ENCODE data around the gene IL19. TPM values are rescaled to one million over a fixed set of nuclear protein-coding genes. Genes with fewer than 3 reads are reported as not detected.
A peak's percentile ranks its signal among the peaks of the same experiment; 100 is the strongest.

The IL19 gene
- total RNA-seq, 2 experiments from 2014 or later: not detected

GRCh38 chr1:206816390-206817287 lies 46.1 kb downstream of the IL19 start:
- Mint-ChIP-seq H3K27ac (peak overlapping the region; percentile 87), H3K9me3 (peaks cover 7% of the 10 kb centered on the region), H3K4me1 (peaks cover 30% of the 10 kb centered on the region), H3K36me3 (peaks cover 3% of the 10 kb centered on the region), H3K4me3 (peak overlapping the region; percentile 23), H3K27me3 (no peaks in the 10 kb centered on the region)
- no peak for DNase-seq

GRCh38 chr1:206821493-206821892 lies 50.9 kb downstream of the IL19 start:
- no peaks in the 10 kb centered on the region for H3K9me3 Mint-ChIP-seq
- H3K4me1 Mint-ChIP-seq: peaks cover 19% of the 10 kb centered on the region
- DNase-seq: no peak
- H3K4me3 Mint-ChIP-seq: no peak overlapping the region
- no peak overlapping the region for H3K27ac Mint-ChIP-seq
- no peaks in the 10 kb centered on the region for H3K27me3 Mint-ChIP-seq
- no peaks in the 10 kb centered on the region for H3K36me3 Mint-ChIP-seq

- no peak for DNase-seq
- no peak overlapping the region for H3K27ac Mint-ChIP-seq
- H3K27me3 Mint-ChIP-seq: no peaks in the 10 kb centered on the region
- H3K4me1 Mint-ChIP-seq: peaks cover 8% of the 10 kb centered on the region
- H3K36me3 Mint-ChIP-seq: no peaks in the 10 kb centered on the region
- H3K9me3 Mint-ChIP-seq: no peaks in the 10 kb centered on the region
- H3K4me3 Mint-ChIP-seq: no peak overlapping the region
Observed at GRCh38 chr1:206823727-206824126, 53.2 kb downstream of the IL19 start.

GRCh38 chr1:206824331-206824730 lies 53.8 kb downstream of the IL19 start:
- Mint-ChIP-seq H3K27ac (no peak overlapping the region), H3K27me3 (no peaks in the 10 kb centered on the region), H3K4me3 (no peak overlapping the region), H3K9me3 (no peaks in the 10 kb centered on the region), H3K36me3 (no peaks in the 10 kb centered on the region), H3K4me1 (peaks cover 14% of the 10 kb centered on the region)
- DNase-seq: no peak

- Mint-ChIP-seq H3K4me1 (peaks cover 27% of the 10 kb centered on the region), H3K9me3 (no peaks in the 10 kb centered on the region), H3K4me3 (no peak overlapping the region), H3K36me3 (no peaks in the 10 kb centered on the region), H3K27ac (no peak overlapping the region), H3K27me3 (no peaks in the 10 kb centered on the region)
- no peak for DNase-seq
Observed at GRCh38 chr1:206826394-206826793, 55.8 kb downstream of the IL19 start.

GRCh38 chr1:206828061-206828460 lies 57.5 kb downstream of the IL19 start:
- Mint-ChIP-seq H3K4me3 (no peak overlapping the region), H3K9me3 (no peaks in the 10 kb centered on the region), H3K36me3 (no peaks in the 10 kb centered on the region), H3K4me1 (peaks cover 34% of the 10 kb centered on the region), H3K27me3 (no peaks in the 10 kb centered on the region), H3K27ac (no peak overlapping the region)
- DNase-seq: no peak

- H3K27me3 Mint-ChIP-seq: no peaks in the 10 kb centered on the region
- H3K4me1 Mint-ChIP-seq: peaks cover 35% of the 10 kb centered on the region
- H3K36me3 Mint-ChIP-seq: no peaks in the 10 kb centered on the region
- no peaks in the 10 kb centered on the region for H3K9me3 Mint-ChIP-seq
- H3K4me3 Mint-ChIP-seq: no peak overlapping the region
- no peak for DNase-seq
- no peak overlapping the region for H3K27ac Mint-ChIP-seq
Observed at GRCh38 chr1:206828765-206829164, 58.2 kb downstream of the IL19 start.

- DNase-seq: no peak
- H3K4me3 Mint-ChIP-seq: no peak overlapping the region
Observed at GRCh38 chr1:206829282-206829681, 58.7 kb downstream of the IL19 start.

GRCh38 chr1:206829875-206830274 lies 59.3 kb downstream of the IL19 start:
- Mint-ChIP-seq H3K36me3 (no peaks in the 10 kb centered on the region), H3K4me1 (peaks cover 31% of the 10 kb centered on the region), H3K9me3 (no peaks in the 10 kb centered on the region), H3K27me3 (no peaks in the 10 kb centered on the region), H3K27ac (no peak overlapping the region), H3K4me3 (no peak overlapping the region)
- no peak for DNase-seq

More at GRCh38 chr1:206829282-206829681, 58.7 kb downstream of the IL19 start:
- Mint-ChIP-seq H3K36me3 (no peaks in the 10 kb centered on the region), H3K27me3 (no peaks in the 10 kb centered on the region), H3K4me1 (peaks cover 33% of the 10 kb centered on the region), H3K27ac (peak overlapping the region; percentile 9), H3K9me3 (no peaks in the 10 kb centered on the region)

GRCh38 chr1:206831650-206832049 lies 61.1 kb downstream of the IL19 start:
- DNase-seq: no peak
- H3K36me3 Mint-ChIP-seq: no peaks in the 10 kb centered on the region
- H3K4me1 Mint-ChIP-seq: peaks cover 31% of the 10 kb centered on the region
- no peaks in the 10 kb centered on the region for H3K27me3 Mint-ChIP-seq
- no peak overlapping the region for H3K27ac Mint-ChIP-seq
- no peaks in the 10 kb centered on the region for H3K9me3 Mint-ChIP-seq
- no peak overlapping the region for H3K4me3 Mint-ChIP-seq

GRCh38 chr1:206832352-206832880 lies 61.8 kb downstream of the IL19 start:
- H3K4me1 Mint-ChIP-seq: peaks cover 31% of the 10 kb centered on the region

GRCh38 chr1:206833106-206833680 lies 62.6 kb downstream of the IL19 start:
- Mint-ChIP-seq H3K9me3 (no peaks in the 10 kb centered on the region), H3K27me3 (no peaks in the 10 kb centered on the region), H3K36me3 (no peaks in the 10 kb centered on the region), H3K27ac (no peak overlapping the region), H3K4me3 (no peak overlapping the region), H3K4me1 (peaks cover 31% of the 10 kb centered on the region)
- DNase-seq: no peak

More at GRCh38 chr1:206832352-206832880, 61.8 kb downstream of the IL19 start:
- DNase-seq: no peak
- Mint-ChIP-seq H3K36me3 (no peaks in the 10 kb centered on the region), H3K27ac (no peak overlapping the region), H3K4me3 (no peak overlapping the region), H3K27me3 (no peaks in the 10 kb centered on the region), H3K9me3 (no peaks in the 10 kb centered on the region)

GRCh38 chr1:206833801-206834200 lies 63.2 kb downstream of the IL19 start:
- no peaks in the 10 kb centered on the region for H3K9me3 Mint-ChIP-seq

GRCh38 chr1:206834217-206834616 lies 63.6 kb downstream of the IL19 start:
- no peak for DNase-seq
- no peaks in the 10 kb centered on the region for H3K27me3 Mint-ChIP-seq
- H3K4me1 Mint-ChIP-seq: peaks cover 22% of the 10 kb centered on the region
- no peak overlapping the region for H3K27ac Mint-ChIP-seq
- H3K9me3 Mint-ChIP-seq: no peaks in the 10 kb centered on the region
- no peak overlapping the region for H3K4me3 Mint-ChIP-seq
- H3K36me3 Mint-ChIP-seq: no peaks in the 10 kb centered on the region

More at GRCh38 chr1:206833801-206834200, 63.2 kb downstream of the IL19 start:
- H3K4me1 Mint-ChIP-seq: peaks cover 26% of the 10 kb centered on the region
- no peak overlapping the region for H3K4me3 Mint-ChIP-seq
- no peaks in the 10 kb centered on the region for H3K36me3 Mint-ChIP-seq
- no peaks in the 10 kb centered on the region for H3K27me3 Mint-ChIP-seq
- DNase-seq: no peak
- no peak overlapping the region for H3K27ac Mint-ChIP-seq

- Mint-ChIP-seq H3K4me3 (no peak overlapping the region), H3K9me3 (no peaks in the 10 kb centered on the region), H3K27ac (no peak overlapping the region), H3K36me3 (no peaks in the 10 kb centered on the region), H3K27me3 (no peaks in the 10 kb centered on the region), H3K4me1 (peaks cover 17% of the 10 kb centered on the region)
- no peak for DNase-seq
Observed at GRCh38 chr1:206834711-206835110, 64.1 kb downstream of the IL19 start.
